Subcutaneous abdominal adipose tissue (tissue), 5 donors: ENCODE measurements around the gene BEX3.
"Not testable (repeated sequence)": the region's sequence is repeated elsewhere in the genome, so short reads cannot be mapped to it uniquely, and the experiment has no call there.

Source experiments
- H3K27ac ChIP-seq: one replicate; pipeline ENCODE4 v1.7.0; 2013; ENCODE audit warnings: low read depth, mild to moderate bottlenecking, inconsistent platforms, low read length, moderate library complexity
- H3K27me3 ChIP-seq, 5 donors: one replicate each; pipeline ENCODE4 v1.7.0; 2013; ENCODE audit warnings: low read length in 5 of 5, inconsistent platforms in 1 of 5; ENCODE audit not compliant: control insufficient read depth in 5 of 5, insufficient read depth in 4 of 5
- H3K36me3 ChIP-seq, 5 donors: one replicate each; pipeline ENCODE4 v1.7.0; 2013; ENCODE audit warnings: low read length in 5 of 5; ENCODE audit not compliant: control insufficient read depth in 5 of 5, insufficient read depth in 5 of 5
- H3K4me1 ChIP-seq, 5 donors: one replicate each; pipeline ENCODE4 v1.7.0; 2013; ENCODE audit warnings: low read length in 5 of 5, mild to moderate bottlenecking in 3 of 5, moderate library complexity in 1 of 5; ENCODE audit not compliant: control insufficient read depth in 5 of 5, insufficient read depth in 5 of 5
- H3K4me3 ChIP-seq, 5 donors: one replicate each; pipeline ENCODE4 v1.7.0; 2013; ENCODE audit warnings: low read length in 5 of 5, low read depth in 1 of 5
- H3K9ac ChIP-seq, 5 donors: one replicate each; pipeline ENCODE4 v1.7.0; 2013; ENCODE audit warnings: low read length in 5 of 5, mild to moderate bottlenecking in 4 of 5, moderate library complexity in 3 of 5
- H3K9me3 ChIP-seq, 5 donors: one replicate each; pipeline ENCODE4 v1.7.0; 2013; ENCODE audit warnings: low read length in 5 of 5; ENCODE audit not compliant: control insufficient read depth in 5 of 5
- donor health status: healthy.
- donor health status: healthy.
- donor health status: healthy.
- donor health status: healthy.
- donor health status: healthy.

The BEX3 gene

GRCh38 chrX:103357871-103358270, 18.5 kb upstream of the BEX3 start:
- peak overlapping the region in 1 of 5 donors; percentile 81 for H3K4me3 ChIP-seq
- peaks cover 0 to 4% (median 0%) of the 10 kb centered on the region in 5 donors for H3K4me1 ChIP-seq
- no peaks in the 10 kb centered on the region for H3K9me3 ChIP-seq
- H3K9ac ChIP-seq: no peak overlapping the region
- H3K36me3 ChIP-seq: no peaks in the 10 kb centered on the region
- H3K27ac ChIP-seq: peak overlapping the region; percentile 96
- H3K27me3 ChIP-seq: peaks cover 0 to 2% (median 0%) of the 10 kb centered on the region in 5 donors

GRCh38 chrX:103359605-103360004, 16.7 kb upstream of the BEX3 start:
- not testable (repeated sequence) for H3K27ac ChIP-seq

GRCh38 chrX:103360092-103360491, 16.2 kb upstream of the BEX3 start:
- Histone ChIP-seq H3K36me3 (no peaks in the 10 kb centered on the region), H3K27ac (no peak overlapping the region), H3K9ac (no peak overlapping the region), H3K4me1 (peaks cover 0 to 4% (median 0%) of the 10 kb centered on the region in 5 donors), H3K27me3 (peaks cover 0 to 2% (median 0%) of the 10 kb centered on the region in 5 donors), H3K9me3 (no peaks in the 10 kb centered on the region), H3K4me3 (no peak overlapping the region)

More at GRCh38 chrX:103359605-103360004, 16.7 kb upstream of the BEX3 start:
- not testable (repeated sequence) for H3K27me3 ChIP-seq, H3K9me3 ChIP-seq, H3K9ac ChIP-seq, H3K4me1 ChIP-seq, H3K36me3 ChIP-seq, H3K4me3 ChIP-seq

GRCh38 chrX:103360916-103361315, 15.4 kb upstream of the BEX3 start:
- H3K36me3 ChIP-seq: no peaks in the 10 kb centered on the region
- H3K27ac ChIP-seq: no peak overlapping the region
- no peak overlapping the region for H3K9ac ChIP-seq
- no peak overlapping the region for H3K4me3 ChIP-seq
- H3K4me1 ChIP-seq: peaks cover 0 to 4% (median 0%) of the 10 kb centered on the region in 5 donors
- H3K9me3 ChIP-seq: no peaks in the 10 kb centered on the region
- H3K27me3 ChIP-seq: peaks cover 0 to 2% (median 0%) of the 10 kb centered on the region in 5 donors

- peaks cover 0 to 2% (median 0%) of the 10 kb centered on the region in 5 donors for H3K4me1 ChIP-seq
- no peaks in the 10 kb centered on the region for H3K9me3 ChIP-seq
- H3K27ac ChIP-seq: no peak overlapping the region
- H3K4me3 ChIP-seq: no peak overlapping the region
- no peaks in the 10 kb centered on the region for H3K36me3 ChIP-seq
- peaks cover 0 to 2% (median 0%) of the 10 kb centered on the region in 5 donors for H3K27me3 ChIP-seq
- no peak overlapping the region for H3K9ac ChIP-seq
Measured at GRCh38 chrX:103361798-103362197, 14.5 kb upstream of the BEX3 start.

- Histone ChIP-seq H3K4me1 (no peaks in the 10 kb centered on the region), H3K36me3 (no peaks in the 10 kb centered on the region), H3K9me3 (no peaks in the 10 kb centered on the region), H3K4me3 (no peak overlapping the region), H3K9ac (no peak overlapping the region), H3K27ac (no peak overlapping the region), H3K27me3 (peaks cover 0 to 2% (median under 1%) of the 10 kb centered on the region in 5 donors)
Measured at GRCh38 chrX:103362474-103362873, 13.9 kb upstream of the BEX3 start.

- Histone ChIP-seq H3K27ac (no peak overlapping the region), H3K9ac (no peak overlapping the region), H3K9me3 (no peaks in the 10 kb centered on the region), H3K4me3 (no peak overlapping the region), H3K27me3 (peaks cover 0 to 4% (median 2%) of the 10 kb centered on the region in 5 donors), H3K4me1 (no peaks in the 10 kb centered on the region), H3K36me3 (no peaks in the 10 kb centered on the region)
Measured at GRCh38 chrX:103363046-103363445, 13.3 kb upstream of the BEX3 start.

GRCh38 chrX:103367502-103367901, 8.8 kb upstream of the BEX3 start:
- H3K27me3 ChIP-seq: peaks cover 0 to 4% (median 2%) of the 10 kb centered on the region in 5 donors
- H3K36me3 ChIP-seq: no peaks in the 10 kb centered on the region
- H3K9ac ChIP-seq: no peak overlapping the region
- no peak overlapping the region for H3K27ac ChIP-seq
- H3K4me3 ChIP-seq: no peak overlapping the region
- no peaks in the 10 kb centered on the region for H3K4me1 ChIP-seq
- no peaks in the 10 kb centered on the region for H3K9me3 ChIP-seq

GRCh38 chrX:103369479-103369878, 6.9 kb upstream of the BEX3 start:
- Histone ChIP-seq H3K9me3 (no peaks in the 10 kb centered on the region), H3K27me3 (peaks cover 0 to 4% (median 2%) of the 10 kb centered on the region in 5 donors), H3K27ac (no peak overlapping the region), H3K4me3 (no peak overlapping the region), H3K4me1 (no peaks in the 10 kb centered on the region), H3K9ac (no peak overlapping the region), H3K36me3 (no peaks in the 10 kb centered on the region)

GRCh38 chrX:103372886-103373285, 3.5 kb upstream of the BEX3 start:
- peaks cover 0 to 7% (median 3%) of the 10 kb centered on the region in 5 donors for H3K4me1 ChIP-seq
- no peak overlapping the region for H3K4me3 ChIP-seq
- no peaks in the 10 kb centered on the region for H3K9me3 ChIP-seq
- no peak overlapping the region for H3K27ac ChIP-seq
- H3K9ac ChIP-seq: no peak overlapping the region
- no peaks in the 10 kb centered on the region for H3K36me3 ChIP-seq
- peaks cover 0 to 5% (median 0%) of the 10 kb centered on the region in 5 donors for H3K27me3 ChIP-seq
